HG03139 (cell line): Measurements from ENCODE around the gene WASL.

ENCODE experiments used
- ATAC-seq: cut with Tn5 transposase; IDR thresholded peaks from one replicate; pipeline ENCODE4 v1.9.1; 2021; ENCODE audit not compliant: unreplicated experiment

Gene WASL

GRCh38 chr7:123662755-123663154, 86.0 kb downstream of the WASL start:
- no peak for ATAC-seq

DNA sequence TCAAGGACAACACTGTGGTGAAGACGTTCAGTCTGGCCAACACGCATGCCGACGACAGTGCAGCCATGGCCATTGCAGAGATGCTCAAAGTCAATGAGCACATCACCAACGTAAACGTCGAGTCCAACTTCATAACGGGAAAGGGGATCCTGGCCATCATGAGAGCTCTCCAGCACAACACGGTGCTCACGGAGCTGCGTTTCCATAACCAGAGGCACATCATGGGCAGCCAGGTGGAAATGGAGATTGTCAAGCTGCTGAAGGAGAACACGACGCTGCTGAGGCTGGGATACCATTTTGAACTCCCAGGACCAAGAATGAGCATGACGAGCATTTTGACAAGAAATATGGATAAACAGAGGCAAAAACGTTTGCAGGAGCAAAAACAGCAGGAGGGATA, 86.5 kb downstream of the WASL start:
- ATAC-seq = no peak

DNA sequence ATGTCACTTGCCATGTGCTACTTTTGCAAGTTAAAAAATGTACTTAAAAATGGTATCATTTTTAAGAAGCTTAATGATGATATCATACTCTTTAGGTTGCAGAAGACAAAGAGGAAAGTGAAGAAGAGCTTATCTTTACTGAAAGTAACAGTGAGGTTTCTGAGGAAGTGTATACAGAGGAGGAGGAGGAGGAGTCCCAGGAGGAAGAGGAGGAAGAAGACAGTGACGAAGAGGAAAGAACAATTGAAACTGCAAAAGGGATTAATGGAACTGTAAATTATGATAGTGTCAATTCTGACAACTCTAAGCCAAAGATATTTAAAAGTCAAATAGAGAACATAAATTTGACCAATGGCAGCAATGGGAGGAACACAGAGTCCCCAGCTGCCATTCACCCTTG, 87.0 kb downstream of the WASL start:
- ATAC-seq = no peak

GRCh38 chr7:123660514-123661354, 88.1 kb downstream of the WASL start:
- ATAC-seq = no peak

DNA sequence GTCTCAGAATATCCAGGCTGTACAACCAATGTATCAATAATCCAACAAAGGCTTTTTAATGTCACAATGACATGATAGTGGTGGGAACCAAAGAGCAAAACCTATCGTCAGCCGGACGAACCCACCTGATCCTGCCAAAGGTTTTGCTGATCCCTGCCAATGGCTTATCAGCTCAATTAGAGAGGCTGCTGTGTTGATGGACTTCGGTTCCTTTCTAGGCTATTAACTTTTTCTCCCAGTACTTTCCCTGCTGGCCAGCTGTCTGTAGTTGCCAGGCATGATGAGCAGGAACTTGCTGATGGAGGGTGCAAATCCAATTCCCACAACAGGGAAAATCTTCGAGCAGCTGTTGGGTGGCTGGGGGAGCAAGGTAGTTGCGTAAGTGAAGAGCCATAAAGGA, 90.8 kb downstream of the WASL start:
- no peak for ATAC-seq

- no peak for ATAC-seq
These were observed 91.5 kb downstream of the WASL start for GRCh38 chr7:123657304-123657685.

DNA sequence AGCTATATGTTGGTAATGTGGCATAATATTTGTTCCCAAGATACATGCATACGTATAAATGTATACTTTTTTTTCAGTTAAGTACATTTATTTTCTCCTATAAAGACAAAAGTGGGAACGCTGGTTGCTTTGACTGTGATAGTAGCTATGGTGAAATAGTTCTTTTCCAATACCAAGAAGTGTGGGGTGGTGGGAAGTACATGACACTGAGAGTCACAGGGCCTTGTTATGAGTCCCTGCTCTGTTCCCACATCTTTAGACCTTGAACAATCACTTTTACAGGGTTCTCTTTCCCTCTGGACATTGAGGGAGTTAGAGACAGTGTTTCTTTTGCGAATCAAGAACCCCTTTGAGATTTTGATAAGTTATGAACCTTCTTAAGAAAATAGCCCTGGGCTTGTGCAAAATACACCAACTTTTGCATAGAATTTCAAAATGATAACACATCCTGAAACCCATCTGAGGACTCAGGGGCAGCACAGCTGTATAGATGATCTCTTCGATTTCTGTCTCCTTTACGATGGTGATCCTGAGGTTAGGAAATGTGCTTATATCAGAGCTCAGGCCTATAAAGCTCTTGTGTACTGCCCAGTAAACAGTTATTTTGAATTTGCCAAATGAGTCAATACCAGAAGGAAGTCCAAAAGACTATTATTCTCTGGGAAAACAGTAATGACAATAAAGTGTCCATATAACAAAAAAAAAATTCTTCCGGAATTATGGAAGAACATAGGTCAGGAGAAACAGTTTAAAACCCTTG, 92.1 kb downstream of the WASL start:
- no peak for ATAC-seq

GRCh38 chr7:123655614-123656013, 93.2 kb downstream of the WASL start, which contains the start of gene LMOD2:
Gene LMOD2, plus strand, starts transcription at chr7:123655866. Its CDS starts 98 bp downstream, at chr7:123655964.
- ATAC-seq = no peak

GRCh38 chr7:123653162-123653561, 95.6 kb downstream of the WASL start:
- ATAC-seq = no peak

GRCh38 chr7:123652406-123652805, 96.4 kb downstream of the WASL start:
- no peak for ATAC-seq

DNA sequence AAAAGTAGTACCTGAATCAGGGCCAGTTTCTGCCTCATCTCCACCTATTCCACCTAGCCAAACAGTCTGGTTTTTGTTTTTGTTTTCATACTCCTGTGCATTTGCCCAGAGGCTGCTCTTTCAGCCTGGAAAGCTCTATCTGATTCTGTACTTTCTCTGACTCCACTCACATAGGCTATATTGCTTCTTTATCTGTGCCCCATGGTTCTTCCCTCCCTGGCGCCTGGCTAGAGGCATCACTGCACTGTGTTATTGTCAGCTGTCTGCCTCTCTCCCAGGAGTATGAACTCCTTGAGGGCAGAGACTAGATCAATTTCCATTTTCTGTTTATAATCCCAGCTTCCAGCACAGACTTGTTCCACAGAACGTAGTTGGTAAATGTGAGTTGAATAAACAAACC, 98.2 kb downstream of the WASL start:
- ATAC-seq = no peak

DNA sequence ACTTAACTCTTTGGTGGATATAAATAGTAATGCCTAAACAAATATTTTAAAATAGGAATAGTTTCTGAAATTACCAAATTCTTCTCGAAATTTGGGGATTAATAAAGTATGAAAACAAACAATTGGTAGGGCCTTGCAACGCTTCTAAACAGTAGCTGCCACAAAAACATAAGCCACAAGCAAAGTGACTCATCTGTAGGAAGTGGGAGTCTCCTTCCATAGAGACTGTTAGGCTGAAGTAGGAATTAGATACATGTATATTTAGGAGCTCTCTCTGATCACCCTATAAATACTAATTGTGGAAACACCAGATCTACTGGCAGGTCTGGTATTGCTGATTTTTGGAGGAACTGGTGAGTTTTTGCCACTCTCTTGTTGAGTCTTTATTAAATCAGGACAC, 98.8 kb downstream of the WASL start:
- ATAC-seq = no peak

DNA sequence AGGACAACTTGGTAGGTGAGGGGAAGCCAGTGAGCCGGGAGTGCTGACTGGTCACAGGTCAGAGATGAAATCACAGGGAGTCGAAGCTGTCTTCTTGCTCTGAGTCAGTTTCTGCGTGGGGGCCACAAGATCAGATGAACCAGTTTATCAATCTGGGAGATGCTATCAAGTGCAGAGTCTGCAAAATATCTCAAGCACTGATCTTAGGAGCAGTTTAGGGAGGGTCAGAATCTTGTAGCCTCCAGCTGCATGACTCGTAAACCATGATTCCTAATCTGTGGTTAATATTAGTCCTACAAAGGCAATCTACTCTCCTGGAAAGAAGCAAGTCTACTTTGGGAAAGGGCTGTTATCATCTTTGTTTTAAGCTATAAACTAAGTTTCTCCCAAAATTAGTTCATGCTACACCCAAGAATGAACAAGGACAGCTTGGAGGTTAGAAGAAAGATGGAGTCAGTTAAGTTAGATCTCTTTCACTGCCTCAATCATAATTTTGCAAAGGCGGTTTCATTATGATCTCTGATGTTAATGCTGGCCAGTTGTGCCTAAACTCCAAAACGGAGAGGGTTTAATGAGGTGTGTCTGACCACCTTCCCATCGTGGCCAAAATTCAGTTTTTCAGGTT, 101.6 kb downstream of the WASL start:
- no peak for ATAC-seq

DNA sequence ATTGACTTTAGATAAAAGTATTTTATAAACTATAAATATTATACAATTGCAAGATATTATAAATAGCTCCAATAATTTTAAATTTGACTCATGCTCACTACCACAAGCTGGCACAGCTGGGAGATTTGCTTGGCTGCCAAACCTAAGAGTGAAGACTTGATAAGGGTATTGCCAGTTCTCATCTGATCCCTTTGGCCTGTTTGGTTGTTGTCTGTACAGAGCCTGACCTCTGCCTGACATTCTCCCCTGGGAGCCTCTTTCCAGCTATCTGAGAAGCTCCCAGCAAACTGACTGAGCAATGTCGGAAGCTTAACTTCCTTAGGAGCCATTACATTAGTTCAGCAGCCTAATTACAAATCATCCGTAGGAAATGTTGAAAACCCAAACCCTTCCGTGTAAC, 103.3 kb downstream of the WASL start:
- ATAC-seq = no peak

- no peak for ATAC-seq
These were observed 105.0 kb downstream of the WASL start for GRCh38 chr7:123643495-123644441.

GRCh38 chr7:123641901-123642300, 106.9 kb downstream of the WASL start:
- no peak for ATAC-seq

GRCh38 chr7:123640583-123640982, 108.2 kb downstream of the WASL start:
- no peak for ATAC-seq

DNA sequence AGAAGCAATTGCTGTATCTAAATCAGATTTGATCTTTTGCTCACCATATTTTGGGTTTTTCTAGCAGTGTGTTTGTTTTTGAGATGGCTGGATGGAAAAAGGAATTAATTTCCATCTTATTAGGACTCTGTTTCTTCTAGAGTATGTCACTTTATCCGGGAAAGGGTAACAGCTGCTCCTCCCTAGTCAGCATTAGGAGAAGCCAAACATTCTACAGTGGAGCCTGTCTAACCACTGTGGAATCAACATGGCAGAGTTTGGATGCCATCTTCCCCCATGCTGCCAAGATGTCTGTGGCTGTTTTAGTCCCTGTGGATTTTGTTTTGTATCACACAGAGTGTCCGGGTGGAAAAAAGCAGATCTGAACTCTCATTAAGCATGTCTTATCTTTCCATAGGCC, 109.2 kb downstream of the WASL start:
- ATAC-seq = no peak

DNA sequence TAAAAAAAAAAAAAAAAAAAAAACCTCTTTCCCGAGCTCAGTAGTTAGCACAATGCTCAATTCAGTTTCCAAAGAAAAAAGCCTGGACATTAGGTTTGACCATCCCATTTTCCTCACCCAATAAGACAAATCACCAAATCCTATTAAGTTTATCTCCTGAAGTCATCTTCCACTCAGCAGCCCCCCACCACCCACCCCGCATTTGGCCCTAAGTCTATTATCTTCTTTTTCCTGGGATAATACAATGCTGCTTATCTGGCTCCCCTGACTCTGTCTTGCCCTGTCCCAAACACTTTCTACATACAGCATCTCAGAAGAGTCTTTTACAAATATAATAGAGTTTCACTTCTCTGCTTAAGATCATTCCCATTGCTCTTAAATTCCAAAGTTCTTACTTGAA, 110.9 kb downstream of the WASL start:
- no peak for ATAC-seq

GRCh38 chr7:123637203-123637602, 111.6 kb downstream of the WASL start:
- ATAC-seq = no peak
